ENCODE data around the gene OCA2.

OCA2 gene

GRCh38 chr15:27798807-27799206, 300.3 kb downstream of the OCA2 start:
- no peak overlapping the region for H3K9ac ChIP-seq (ENCODE audit: low read depth, low read length, poor library complexity, severe bottlenecking)
- H3K79me2 ChIP-seq (ENCODE audit: insufficient read depth, low read length): no peaks in the 10 kb centered on the region
- H3K9me3 ChIP-seq (ENCODE audit: insufficient read depth, low read depth, low read length): 0 out of 2 replicates have a peak, but pooled peaks cover 10% of the 10 kb centered on the region
- H3F3A ChIP-seq (ENCODE audit: low read depth): no peaks in the 10 kb centered on the region
- H3K36me3 ChIP-seq (ENCODE audit: insufficient read depth, low read length): no peaks in the 10 kb centered on the region
- no peaks in the 10 kb centered on the region for H4K20me1 ChIP-seq (ENCODE audit: insufficient read depth, low read length, poor library complexity, severe bottlenecking)
- no peak overlapping the region for H3K4me2 ChIP-seq (ENCODE audit: low read depth, low read length, poor library complexity, severe bottlenecking)
- H3K4me1 ChIP-seq (ENCODE audit: insufficient read depth, low read length, poor library complexity, severe bottlenecking): no peaks in the 10 kb centered on the region
- TF ChIP-seq EZH2phosphoT487 (IDR thresholded peaks at IDR 0.05; ENCODE audit: borderline replicate concordance): no peak
- no peak for TF ChIP-seq CTCF (conservative IDR thresholded peaks at IDR 0.05; ENCODE audit: low read length)
- no peak overlapping the region for H2AFZ ChIP-seq (ENCODE audit: low read length)
- no peaks in the 10 kb centered on the region for H3K27me3 ChIP-seq (ENCODE audit: insufficient read depth, low read length, poor library complexity, severe bottlenecking)
- H3K9me2 ChIP-seq (replicated peaks; ENCODE audit: low read depth, low read length): no peaks in the 10 kb centered on the region
- no peak overlapping the region for H3K4me3 ChIP-seq (ENCODE audit: low read length, poor library complexity, severe bottlenecking)

GRCh38 chr15:27797765-27798164, 301.4 kb downstream of the OCA2 start:
- Histone ChIP-seq H3K79me2 (ENCODE audit: insufficient read depth, low read length) (no peaks in the 10 kb centered on the region), H3F3A (ENCODE audit: low read depth) (no peaks in the 10 kb centered on the region), H3K4me2 (ENCODE audit: low read depth, low read length, poor library complexity, severe bottlenecking) (no peak overlapping the region), H3K9me3 (ENCODE audit: insufficient read depth, low read depth, low read length) (0 out of 2 replicates have a peak, but pooled peaks cover 10% of the 10 kb centered on the region), H3K9ac (ENCODE audit: low read depth, low read length, poor library complexity, severe bottlenecking) (no peak overlapping the region), H4K20me1 (ENCODE audit: insufficient read depth, low read length, poor library complexity, severe bottlenecking) (no peaks in the 10 kb centered on the region), H3K4me3 (ENCODE audit: low read length, poor library complexity, severe bottlenecking) (no peak overlapping the region), H3K36me3 (ENCODE audit: insufficient read depth, low read length) (no peaks in the 10 kb centered on the region), H3K27me3 (ENCODE audit: insufficient read depth, low read length, poor library complexity, severe bottlenecking) (no peaks in the 10 kb centered on the region), H2AFZ (ENCODE audit: low read length) (no peak overlapping the region), H3K4me1 (ENCODE audit: insufficient read depth, low read length, poor library complexity, severe bottlenecking) (no peaks in the 10 kb centered on the region), H3K9me2 (replicated peaks; ENCODE audit: low read depth, low read length) (no peaks in the 10 kb centered on the region)
- TF ChIP-seq EZH2phosphoT487 (IDR thresholded peaks at IDR 0.05; ENCODE audit: borderline replicate concordance) (no peak), CTCF (conservative IDR thresholded peaks at IDR 0.05; ENCODE audit: low read length) (no peak)

GRCh38 chr15:27796405-27797320, 302.5 kb downstream of the OCA2 start:
- Histone ChIP-seq H3K4me2 (ENCODE audit: low read depth, low read length, poor library complexity, severe bottlenecking) (no peak overlapping the region), H3K27me3 (ENCODE audit: insufficient read depth, low read length, poor library complexity, severe bottlenecking) (no peaks in the 10 kb centered on the region), H3K9ac (ENCODE audit: low read depth, low read length, poor library complexity, severe bottlenecking) (no peak overlapping the region), H3K9me3 (ENCODE audit: insufficient read depth, low read depth, low read length) (peaks cover 14% of the 10 kb centered on the region; the same call in 1 of the 2 replicates), H3K36me3 (ENCODE audit: insufficient read depth, low read length) (no peaks in the 10 kb centered on the region), H3F3A (ENCODE audit: low read depth) (no peaks in the 10 kb centered on the region), H3K4me1 (ENCODE audit: insufficient read depth, low read length, poor library complexity, severe bottlenecking) (no peaks in the 10 kb centered on the region), H3K79me2 (ENCODE audit: insufficient read depth, low read length) (no peaks in the 10 kb centered on the region), H4K20me1 (ENCODE audit: insufficient read depth, low read length, poor library complexity, severe bottlenecking) (no peaks in the 10 kb centered on the region), H3K4me3 (ENCODE audit: low read length, poor library complexity, severe bottlenecking) (no peak overlapping the region), H3K9me2 (replicated peaks; ENCODE audit: low read depth, low read length) (no peaks in the 10 kb centered on the region), H2AFZ (ENCODE audit: low read length) (no peak overlapping the region)
- TF ChIP-seq EZH2phosphoT487 (IDR thresholded peaks at IDR 0.05; ENCODE audit: borderline replicate concordance) (no peak), CTCF (conservative IDR thresholded peaks at IDR 0.05; ENCODE audit: low read length) (no peak)

All from Loucy (cell line).